ELF-1 (cell line): ENCODE results near the gene GSE1.

Experiments
- DNase-seq: peaks from one replicate; pipeline ENCODE4 v3.0.0-alpha.2; 2016; ENCODE audit warnings: low read depth, low spot score

Gene GSE1

DNA sequence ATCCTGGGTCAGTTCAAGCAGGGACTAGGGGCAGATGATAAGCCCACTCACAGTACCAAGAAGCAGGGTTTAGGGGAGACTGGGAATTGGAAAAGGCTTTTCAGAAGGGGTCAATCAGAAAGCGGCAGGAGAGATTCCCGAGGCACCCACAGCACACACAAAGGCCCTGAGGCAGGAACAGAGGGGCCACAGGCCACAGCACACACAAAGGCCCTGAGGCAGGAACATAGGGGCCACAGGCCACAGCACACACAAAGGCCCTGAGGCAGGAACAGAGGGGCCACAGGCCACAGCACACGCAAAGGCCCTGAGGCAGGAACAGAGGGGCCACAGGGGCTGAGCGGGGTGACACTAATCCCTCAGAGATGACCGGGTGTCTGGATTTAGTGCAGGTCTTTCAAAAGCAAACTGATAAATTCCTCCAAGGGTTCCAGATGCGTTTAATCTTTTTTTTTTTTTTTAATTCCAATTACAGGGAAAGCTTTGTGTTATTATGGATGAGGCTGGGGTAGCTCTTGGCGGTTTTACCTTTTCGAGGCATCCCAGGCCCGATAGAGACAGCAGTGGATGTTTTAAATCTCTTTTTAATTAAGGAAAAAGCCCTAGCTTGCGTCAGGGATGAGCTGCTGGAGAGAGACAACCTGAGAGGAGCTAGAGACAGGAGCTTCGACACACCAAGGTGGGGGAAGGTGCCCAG is 106.6 kb downstream of the GSE1 start:
- no peak for DNase-seq

DNA sequence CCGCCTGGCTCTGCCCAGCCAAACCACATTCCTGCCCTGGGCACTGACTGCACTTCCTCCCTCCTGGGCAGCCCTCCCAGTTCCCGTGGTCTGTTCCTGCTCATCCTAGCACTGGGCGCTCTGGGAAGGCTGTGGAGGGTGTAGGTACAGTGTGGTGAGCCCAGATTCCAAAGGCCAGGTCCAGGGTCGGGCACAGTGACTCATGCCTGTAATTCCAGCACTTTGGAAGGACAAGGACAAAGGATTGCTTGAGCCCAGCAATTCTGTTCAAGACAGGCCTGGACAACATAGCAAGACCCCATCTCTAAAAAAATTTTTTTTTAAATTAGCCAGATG is 107.1 kb downstream of the GSE1 start:
- no peak for DNase-seq

DNA sequence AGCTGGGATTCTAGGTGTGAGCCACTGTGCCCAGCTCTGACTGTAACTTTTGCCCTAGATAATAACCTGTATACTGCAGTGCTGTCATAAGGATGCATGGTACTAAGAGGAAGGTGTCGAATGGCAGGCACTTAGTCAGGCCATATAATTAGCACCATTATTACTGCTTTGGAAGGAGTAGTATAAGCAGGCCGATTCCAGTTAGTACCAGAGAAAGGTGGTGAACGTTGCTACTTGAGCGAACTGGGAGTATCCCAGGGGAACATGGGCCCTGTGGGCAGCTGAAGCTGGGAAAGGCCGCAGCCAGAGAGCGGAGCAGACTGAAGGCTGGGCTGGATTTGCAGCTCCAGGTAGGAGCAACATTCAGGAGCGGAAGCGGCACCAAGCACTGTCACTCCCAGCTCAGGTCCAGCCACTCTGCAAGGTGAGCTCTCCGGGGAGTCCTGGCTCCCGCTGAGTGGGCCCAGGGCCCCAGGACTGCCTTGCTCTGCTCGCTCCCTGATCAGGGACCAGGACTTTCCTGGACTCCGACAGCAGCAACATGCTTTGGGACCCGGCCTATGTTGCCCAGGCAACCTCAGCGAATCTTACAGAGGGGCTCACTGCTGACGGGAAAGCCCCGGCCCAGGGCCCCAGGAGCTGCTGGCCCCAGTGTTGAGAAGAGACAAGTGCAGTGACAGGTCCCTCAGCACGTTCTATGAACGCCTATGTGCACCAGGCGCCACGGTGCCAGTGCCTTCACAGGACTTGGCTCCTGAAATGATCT is 109.2 kb downstream of the GSE1 start:
- DNase-seq = no peak

DNA sequence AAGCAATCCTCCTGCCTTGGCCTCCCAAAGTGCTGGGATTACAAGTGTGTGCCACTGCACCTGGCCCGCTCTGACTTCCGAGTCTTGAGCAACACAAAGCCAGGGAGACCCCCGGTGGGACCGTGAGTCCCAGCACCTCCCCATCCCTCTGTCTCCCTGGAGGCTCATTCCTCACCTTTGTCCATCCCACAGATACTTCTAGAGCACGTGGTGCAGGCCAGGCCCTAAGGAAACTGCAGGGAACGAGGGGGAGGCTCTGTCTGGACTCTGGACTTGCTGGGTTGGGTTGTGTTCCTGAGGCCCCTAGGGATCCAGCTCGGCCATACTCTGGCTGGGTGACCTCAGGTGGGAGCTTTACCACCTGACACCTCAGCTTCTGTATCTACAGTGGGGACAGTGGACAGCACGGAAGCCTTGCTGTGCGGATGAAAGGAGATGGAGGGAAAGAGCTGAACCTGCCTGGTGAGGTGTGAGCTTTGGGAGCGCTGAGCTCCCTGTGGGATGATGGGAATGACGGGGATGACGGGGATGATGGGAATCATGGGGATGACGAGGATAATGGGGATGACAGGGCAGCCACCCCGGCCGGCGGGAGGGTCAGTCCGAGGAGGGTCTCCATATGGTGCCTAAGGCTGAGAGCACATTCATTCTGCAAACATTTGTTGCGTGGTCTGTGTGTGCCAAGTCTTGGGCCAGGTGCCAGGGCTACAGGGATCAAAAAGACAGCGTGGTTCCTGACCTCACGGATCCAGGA is 111.2 kb downstream of the GSE1 start:
- no peak for DNase-seq

DNA sequence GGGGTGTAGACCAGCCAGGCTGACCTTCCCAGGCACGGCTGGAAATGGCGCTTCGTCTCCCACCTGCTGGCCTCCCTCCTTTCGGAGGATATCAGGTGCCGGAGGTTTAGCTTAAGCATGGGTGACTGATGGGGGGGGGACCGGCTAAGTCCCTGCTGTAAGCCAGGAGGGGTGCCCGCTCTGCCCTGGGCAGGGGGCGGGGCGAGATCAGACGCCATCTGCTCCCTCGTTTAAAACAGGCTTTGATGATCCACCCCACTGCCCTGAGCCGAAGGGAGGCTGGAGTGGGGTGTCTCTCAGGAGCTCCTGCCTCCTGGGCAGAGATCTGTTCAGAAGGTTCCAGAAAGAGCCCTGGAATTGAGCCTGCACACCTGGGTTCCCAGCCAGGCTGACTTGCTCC is 111.8 kb downstream of the GSE1 start:
- DNase-seq = no peak
